ENCODE results near the gene PRDM4.
"Not testable (repeated sequence)": the region's sequence is repeated elsewhere in the genome, so short reads cannot be mapped to it uniquely, and the experiment has no call there.

Gene PRDM4

DNA sequence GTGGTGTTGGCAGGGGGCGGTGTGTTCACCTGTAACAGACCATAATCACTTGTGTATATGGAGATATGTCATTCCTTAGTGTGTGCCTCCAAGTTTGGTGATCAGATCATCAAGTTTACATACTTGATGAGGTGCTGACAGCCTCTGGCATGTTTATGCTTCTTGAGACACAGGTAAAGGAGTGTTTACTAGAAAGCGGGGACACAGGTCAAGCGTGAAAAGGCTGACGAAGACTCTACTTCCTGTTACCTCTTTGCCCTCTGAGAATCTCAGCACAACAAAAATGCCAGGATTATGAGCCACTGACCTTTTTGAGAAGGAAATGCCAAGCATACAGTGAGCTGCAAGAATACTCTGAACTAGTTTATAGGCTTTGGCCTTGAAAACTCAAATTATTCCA lies 29.6 kb downstream of the PRDM4 start:
- Histone ChIP-seq H3K36me3 (ENCODE audit: control insufficient read depth in 1 of 2, insufficient read depth in 2 of 2, low read depth in 1 of 2, low read length in 2 of 2) (peaks cover 10 to 47% of the 10 kb centered on the region in 2 experiments), H3K4me1 (ENCODE audit: control insufficient read depth, insufficient read depth, low read depth, low read length) (no peaks in the 10 kb centered on the region), H2BK15ac (ENCODE audit: low read depth, poor library complexity, severe bottlenecking) (no peak overlapping the region), H3K27me3 (ENCODE audit: control insufficient read depth in 1 of 2, insufficient read depth in 1 of 2, low read length in 2 of 2) (no peaks in the 10 kb centered on the region), H3K4me3 (ENCODE audit: insufficient read depth in 1 of 2, low read depth in 1 of 2, low read length in 2 of 2) (no peak overlapping the region), H3K4ac (ENCODE audit: low read depth in 1 of 2, low read length in 2 of 2) (no peak overlapping the region), H3K4me2 (ENCODE audit: low read length, poor library complexity, severe bottlenecking) (no peak overlapping the region), H3K23ac (ENCODE audit: low read length in 2 of 2) (no peak overlapping the region), H2BK5ac (ENCODE audit: low read depth, low read length, poor library complexity, severe bottlenecking) (no peak overlapping the region), H2AFZ (ENCODE audit: low read depth, low read length) (no peak overlapping the region), H4K91ac (ENCODE audit: low read length) (no peak overlapping the region), H3K9ac (ENCODE audit: low read length) (no peak overlapping the region), H3K79me1 (replicated peaks; ENCODE audit: low read length, poor library complexity, severe bottlenecking) (peaks cover 13% of the 10 kb centered on the region), H3K18ac (ENCODE audit: low read depth in 1 of 2, low read length in 2 of 2) (no peak overlapping the region), H3K9me3 (ENCODE audit: control insufficient read depth, low read length) (no peaks in the 10 kb centered on the region), H2AK5ac (ENCODE audit: low read length, severe bottlenecking) (no peak overlapping the region), H2BK12ac (ENCODE audit: low read length in 2 of 2) (no peak overlapping the region), H3K14ac (ENCODE audit: low read length in 2 of 2) (no peak overlapping the region), H4K8ac (ENCODE audit: low read length) (no peak overlapping the region), H3K27ac (ENCODE audit: low read length, poor library complexity, severe bottlenecking) (no peak overlapping the region), H2BK120ac (ENCODE audit: low read depth, low read length) (no peak overlapping the region)
- DNase-seq = no peak
- WGBS = 94% methylated on average over 4 of the region's 4 CpGs

DNA sequence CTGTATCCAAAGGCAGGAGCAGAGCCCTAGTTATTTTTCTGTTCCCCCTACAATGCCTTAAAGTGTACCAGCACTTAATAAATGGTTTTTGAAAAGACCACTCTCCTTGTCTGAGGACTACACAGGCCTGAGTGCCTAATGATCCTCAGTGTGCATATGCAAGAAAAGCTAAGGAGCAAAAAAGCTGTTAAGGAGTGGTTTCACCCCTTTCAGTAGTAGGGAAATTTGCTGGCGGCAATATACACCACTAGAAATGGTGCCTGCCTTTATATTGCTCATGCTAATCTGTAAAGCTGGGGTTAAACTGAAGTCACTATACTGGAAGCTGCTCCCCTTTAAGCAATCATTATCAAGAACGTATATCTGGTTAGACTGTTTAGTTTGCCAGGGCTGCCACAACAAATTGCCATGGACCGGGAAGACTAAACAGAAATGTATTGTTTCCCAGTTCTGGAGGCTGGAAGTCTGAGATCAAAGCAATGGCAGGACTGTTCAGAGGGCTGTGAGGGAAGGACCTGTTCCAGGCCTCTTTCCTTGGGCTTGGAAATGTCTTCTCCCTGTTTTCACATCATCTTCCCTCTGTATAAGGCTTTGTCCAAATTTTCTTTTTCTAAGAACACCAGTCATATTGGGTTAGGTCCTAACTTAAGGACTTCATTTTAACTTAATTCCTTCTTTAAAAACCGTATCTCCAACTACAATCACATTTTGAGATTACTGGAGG lies 30.2 kb downstream of the PRDM4 start:
- no peak overlapping the region for H2BK5ac ChIP-seq (ENCODE audit: low read depth, low read length, poor library complexity, severe bottlenecking)
- no peak overlapping the region for H3K14ac ChIP-seq (ENCODE audit: low read length in 2 of 2)
- no peaks in the 10 kb centered on the region for H3K27me3 ChIP-seq (ENCODE audit: control insufficient read depth in 1 of 2, insufficient read depth in 1 of 2, low read length in 2 of 2)
- H4K8ac ChIP-seq (ENCODE audit: low read length) = no peak overlapping the region
- no peak overlapping the region for H2BK12ac ChIP-seq (ENCODE audit: low read length in 2 of 2)
- DNase-seq = no peak
- no peak overlapping the region for H2AFZ ChIP-seq (ENCODE audit: low read depth, low read length)
- no peak overlapping the region for H4K91ac ChIP-seq (ENCODE audit: low read length)
- no peak overlapping the region for H2BK15ac ChIP-seq (ENCODE audit: low read depth, poor library complexity, severe bottlenecking)
- H3K4me3 ChIP-seq (ENCODE audit: insufficient read depth in 1 of 2, low read depth in 1 of 2, low read length in 2 of 2) = no peak overlapping the region
- H3K36me3 ChIP-seq (ENCODE audit: control insufficient read depth in 1 of 2, insufficient read depth in 2 of 2, low read depth in 1 of 2, low read length in 2 of 2) = peaks cover 10 to 41% of the 10 kb centered on the region in 2 experiments
- no peak overlapping the region for H3K9ac ChIP-seq (ENCODE audit: low read length)
- H3K4me2 ChIP-seq (ENCODE audit: low read length, poor library complexity, severe bottlenecking) = no peak overlapping the region
- H3K23ac ChIP-seq (ENCODE audit: low read length in 2 of 2) = no peak overlapping the region
- no peak overlapping the region for H3K27ac ChIP-seq (ENCODE audit: low read length, poor library complexity, severe bottlenecking)
- no peak overlapping the region for H3K4ac ChIP-seq (ENCODE audit: low read depth in 1 of 2, low read length in 2 of 2)
- H3K79me1 ChIP-seq (replicated peaks; ENCODE audit: low read length, poor library complexity, severe bottlenecking) = peaks cover 11% of the 10 kb centered on the region
- no peaks in the 10 kb centered on the region for H3K9me3 ChIP-seq (ENCODE audit: control insufficient read depth, low read length)
- no peaks in the 10 kb centered on the region for H3K4me1 ChIP-seq (ENCODE audit: control insufficient read depth, insufficient read depth, low read depth, low read length)
- WGBS = 91% methylated on average over 3 of the region's 4 CpGs
- H3K18ac ChIP-seq (ENCODE audit: low read depth in 1 of 2, low read length in 2 of 2) = no peak overlapping the region
- no peak overlapping the region for H2AK5ac ChIP-seq (ENCODE audit: low read length, severe bottlenecking)
- no peak overlapping the region for H2BK120ac ChIP-seq (ENCODE audit: low read depth, low read length)

DNA sequence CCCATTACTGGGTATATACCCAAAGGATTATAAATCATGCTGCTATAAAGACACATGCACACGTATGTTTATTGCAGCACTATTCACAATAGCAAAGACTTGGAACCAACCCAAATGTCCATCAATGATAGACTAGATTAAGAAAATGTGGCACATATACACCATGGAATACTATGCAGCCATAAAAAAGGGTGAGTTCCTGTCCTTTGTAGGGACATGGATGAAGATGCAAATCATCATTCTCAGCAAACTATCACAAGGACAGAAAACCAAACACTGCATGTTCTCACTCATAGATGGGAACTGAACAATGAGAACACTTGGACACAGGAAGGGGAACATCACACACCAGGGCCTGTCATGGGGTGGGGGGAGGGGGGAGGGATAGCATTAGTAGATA lies 33.2 kb downstream of the PRDM4 start:
- not testable (repeated sequence) for H3K9me3 ChIP-seq (ENCODE audit: control insufficient read depth, low read length); H4K8ac ChIP-seq (ENCODE audit: low read length); H2BK120ac ChIP-seq (ENCODE audit: low read depth, low read length); H2BK12ac ChIP-seq (ENCODE audit: low read length in 2 of 2); H3K79me1 ChIP-seq (replicated peaks; ENCODE audit: low read length, poor library complexity, severe bottlenecking); H3K27ac ChIP-seq (ENCODE audit: low read length, poor library complexity, severe bottlenecking); H3K9ac ChIP-seq (ENCODE audit: low read length); DNase-seq; H3K4me3 ChIP-seq (ENCODE audit: insufficient read depth in 1 of 2, low read depth in 1 of 2, low read length in 2 of 2); H3K27me3 ChIP-seq (ENCODE audit: control insufficient read depth in 1 of 2, insufficient read depth in 1 of 2, low read length in 2 of 2); H2BK5ac ChIP-seq (ENCODE audit: low read depth, low read length, poor library complexity, severe bottlenecking); H3K4me2 ChIP-seq (ENCODE audit: low read length, poor library complexity, severe bottlenecking); H2BK15ac ChIP-seq (ENCODE audit: low read depth, poor library complexity, severe bottlenecking); H3K4ac ChIP-seq (ENCODE audit: low read depth in 1 of 2, low read length in 2 of 2); H3K18ac ChIP-seq (ENCODE audit: low read depth in 1 of 2, low read length in 2 of 2); H3K4me1 ChIP-seq (ENCODE audit: control insufficient read depth, insufficient read depth, low read depth, low read length); H4K91ac ChIP-seq (ENCODE audit: low read length); H2AFZ ChIP-seq (ENCODE audit: low read depth, low read length); H3K14ac ChIP-seq (ENCODE audit: low read length in 2 of 2); H3K23ac ChIP-seq (ENCODE audit: low read length in 2 of 2); H2AK5ac ChIP-seq (ENCODE audit: low read length, severe bottlenecking)
- WGBS = no CpG with 5 or more reads among the region's 1 CpG
- H3K36me3 ChIP-seq (ENCODE audit: control insufficient read depth in 1 of 2, insufficient read depth in 2 of 2, low read depth in 1 of 2, low read length in 2 of 2) = peaks cover 3 to 11% of the 10 kb centered on the region in 2 experiments

DNA sequence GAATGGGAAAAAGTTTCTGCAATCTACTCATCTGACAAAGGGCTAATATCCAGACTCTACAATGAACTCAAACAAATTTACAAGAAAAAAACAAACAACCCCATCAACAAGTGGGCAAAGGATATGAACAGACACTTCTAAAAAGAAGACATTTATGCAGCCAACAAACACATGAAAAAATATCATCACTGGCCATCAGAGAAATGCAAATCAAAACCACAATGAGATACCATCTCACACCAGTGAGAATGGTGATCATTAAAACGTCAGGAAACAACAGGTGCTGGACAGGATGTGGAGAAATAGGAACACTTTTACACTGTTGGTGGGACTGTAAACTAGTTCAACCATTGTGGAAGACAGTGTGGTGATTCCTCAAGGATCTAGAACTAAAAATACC lies 33.6 kb downstream of the PRDM4 start:
- H3K9ac ChIP-seq (ENCODE audit: low read length) = not testable (repeated sequence)

More for the DNA sequence above, 33.6 kb downstream of the PRDM4 start:
- H3K4me1 ChIP-seq (ENCODE audit: control insufficient read depth, insufficient read depth, low read depth, low read length); H3K27ac ChIP-seq (ENCODE audit: low read length, poor library complexity, severe bottlenecking); H3K4me2 ChIP-seq (ENCODE audit: low read length, poor library complexity, severe bottlenecking); DNase-seq; H3K36me3 ChIP-seq (ENCODE audit: control insufficient read depth in 1 of 2, insufficient read depth in 2 of 2, low read depth in 1 of 2, low read length in 2 of 2); H2BK120ac ChIP-seq (ENCODE audit: low read depth, low read length); H3K9me3 ChIP-seq (ENCODE audit: control insufficient read depth, low read length); H3K18ac ChIP-seq (ENCODE audit: low read depth in 1 of 2, low read length in 2 of 2); H3K4me3 ChIP-seq (ENCODE audit: insufficient read depth in 1 of 2, low read depth in 1 of 2, low read length in 2 of 2); H3K14ac ChIP-seq (ENCODE audit: low read length in 2 of 2); H3K23ac ChIP-seq (ENCODE audit: low read length in 2 of 2); H2BK12ac ChIP-seq (ENCODE audit: low read length in 2 of 2); H4K8ac ChIP-seq (ENCODE audit: low read length); H3K27me3 ChIP-seq (ENCODE audit: control insufficient read depth in 1 of 2, insufficient read depth in 1 of 2, low read length in 2 of 2); H2AFZ ChIP-seq (ENCODE audit: low read depth, low read length); H2BK5ac ChIP-seq (ENCODE audit: low read depth, low read length, poor library complexity, severe bottlenecking); H4K91ac ChIP-seq (ENCODE audit: low read length); H2BK15ac ChIP-seq (ENCODE audit: low read depth, poor library complexity, severe bottlenecking); H2AK5ac ChIP-seq (ENCODE audit: low read length, severe bottlenecking); H3K79me1 ChIP-seq (replicated peaks; ENCODE audit: low read length, poor library complexity, severe bottlenecking); H3K4ac ChIP-seq (ENCODE audit: low read depth in 1 of 2, low read length in 2 of 2): not testable (repeated sequence)
- WGBS = no CpG with 5 or more reads among the region's 1 CpG
